Glutamatergic neuron (in vitro differentiated cells): ENCODE results near the gene LHFPL3. TPM values are rescaled to one million over a fixed set of nuclear protein-coding genes. Genes with fewer than 3 reads are reported as not detected.

Source experiments
- DNase-seq: peaks from one replicate; pipeline ENCODE4 v3.0.0; 2022
- H3K27ac Mint-ChIP-seq: one replicate; pipeline ENCODE4 v1.8.0; 2020; ENCODE audit warnings: mild to moderate bottlenecking, mixed read lengths, inconsistent platforms; ENCODE audit not compliant: unreplicated experiment
- H3K27me3 Mint-ChIP-seq: one replicate; pipeline ENCODE4 v1.8.0; 2020; ENCODE audit warnings: mild to moderate bottlenecking, moderate library complexity, mixed read lengths, inconsistent platforms; ENCODE audit not compliant: unreplicated experiment
- H3K36me3 Mint-ChIP-seq: one replicate; pipeline ENCODE4 v1.8.0; 2020; ENCODE audit warnings: mild to moderate bottlenecking, mixed read lengths, inconsistent platforms; ENCODE audit not compliant: unreplicated experiment
- H3K4me1 Mint-ChIP-seq: one replicate; pipeline ENCODE4 v1.8.0; 2020; ENCODE audit warnings: mild to moderate bottlenecking, low read depth, mixed read lengths, inconsistent platforms; ENCODE audit not compliant: unreplicated experiment
- H3K4me3 Mint-ChIP-seq: one replicate; pipeline ENCODE4 v1.8.0; 2020; ENCODE audit warnings: mild to moderate bottlenecking, mixed read lengths, inconsistent platforms; ENCODE audit not compliant: unreplicated experiment
- H3K9me3 Mint-ChIP-seq: one replicate; pipeline ENCODE4 v1.8.0; 2020; ENCODE audit warnings: mild to moderate bottlenecking, moderate library complexity, mixed read lengths, inconsistent platforms; ENCODE audit not compliant: unreplicated experiment
- CTCF ChIP-seq: fragments of 200-600 bp; sonication (generic); IDR thresholded peaks from one replicate; pipeline ENCODE4 v1.5.0; 2021; ENCODE audit not compliant: partially characterized antibody, unreplicated experiment
- total RNA-seq: library from RNA; stranded (reverse); fragmentation: NEBNext Ultra II Directional; extraction: Animal tissue kit (Norgen Biotek cat#: 25700); gene quantifications from one replicate; pipeline ENCODE4 v1.2.1, GENCODE V29; 2021; ENCODE audit not compliant: unreplicated experiment

LHFPL3 gene
- total RNA-seq, 1 donor from 2014 or later, result not detected

- no peak overlapping the region for H3K27ac Mint-ChIP-seq
Observed at GRCh38 chr7:104801022-104801421, 472.6 kb downstream of the LHFPL3 start.

GRCh38 chr7:104803931-104804330 is 475.5 kb downstream of the LHFPL3 start:
- H3K27ac Mint-ChIP-seq, result no peak overlapping the region
- no peaks in the 10 kb centered on the region for H3K9me3 Mint-ChIP-seq
- no peaks in the 10 kb centered on the region for H3K4me1 Mint-ChIP-seq
- H3K4me3 Mint-ChIP-seq, result no peak overlapping the region
- H3K27me3 Mint-ChIP-seq, result peaks cover 1% of the 10 kb centered on the region
- no peak for TF ChIP-seq CTCF
- H3K36me3 Mint-ChIP-seq, result no peaks in the 10 kb centered on the region
- no peak for DNase-seq

More at GRCh38 chr7:104801022-104801421, 472.6 kb downstream of the LHFPL3 start:
- Mint-ChIP-seq H3K4me3 (no peak overlapping the region), H3K27me3 (no peaks in the 10 kb centered on the region), H3K4me1 (no peaks in the 10 kb centered on the region), H3K36me3 (no peaks in the 10 kb centered on the region), H3K9me3 (no peaks in the 10 kb centered on the region)
- no peak for DNase-seq
- no peak for TF ChIP-seq CTCF

- H3K4me3 Mint-ChIP-seq, result no peak overlapping the region
- no peak for TF ChIP-seq CTCF
- H3K36me3 Mint-ChIP-seq, result no peaks in the 10 kb centered on the region
- no peaks in the 10 kb centered on the region for H3K9me3 Mint-ChIP-seq
- DNase-seq, result no peak
- no peaks in the 10 kb centered on the region for H3K4me1 Mint-ChIP-seq
- no peak overlapping the region for H3K27ac Mint-ChIP-seq
- H3K27me3 Mint-ChIP-seq, result peaks cover 1% of the 10 kb centered on the region
Observed at GRCh38 chr7:104804696-104805095, 476.3 kb downstream of the LHFPL3 start.

- Mint-ChIP-seq H3K4me3 (no peak overlapping the region), H3K4me1 (no peaks in the 10 kb centered on the region), H3K27ac (no peak overlapping the region), H3K36me3 (no peaks in the 10 kb centered on the region), H3K27me3 (peaks cover 1% of the 10 kb centered on the region), H3K9me3 (no peaks in the 10 kb centered on the region)
- TF ChIP-seq CTCF, result no peak
- no peak for DNase-seq
Observed at GRCh38 chr7:104805449-104806317, 477.3 kb downstream of the LHFPL3 start.

- DNase-seq, result no peak
- Mint-ChIP-seq H3K9me3 (no peaks in the 10 kb centered on the region), H3K36me3 (no peaks in the 10 kb centered on the region), H3K4me3 (no peak overlapping the region), H3K27ac (no peak overlapping the region), H3K4me1 (no peaks in the 10 kb centered on the region), H3K27me3 (peaks cover 3% of the 10 kb centered on the region)
- no peak for TF ChIP-seq CTCF
Observed at GRCh38 chr7:104807671-104808070, 479.3 kb downstream of the LHFPL3 start.
